GM21423 (cell line): Measurements from ENCODE around the gene DLGAP3.

Experiments
- ATAC-seq: cut with Tn5 transposase; IDR thresholded peaks from one replicate; pipeline ENCODE4 v1.9.1; 2021; ENCODE audit warnings: mild to moderate bottlenecking, moderate library complexity; ENCODE audit not compliant: unreplicated experiment

DLGAP3 gene

GRCh38 chr1:34929853-34930701 is 627 bp upstream of the DLGAP3 start:
- no peak for ATAC-seq

- ATAC-seq, result no peak
These were observed 552 bp downstream of the DLGAP3 start for GRCh38 chr1:34928699-34929496.

- ATAC-seq, result no peak
These were observed 1.3 kb downstream of the DLGAP3 start for GRCh38 chr1:34928066-34928696.

GRCh38 chr1:34927316-34927715 is 2.1 kb downstream of the DLGAP3 start:
- no peak for ATAC-seq

GRCh38 chr1:34926894-34927293 is 2.6 kb downstream of the DLGAP3 start:
- ATAC-seq, result no peak

GRCh38 chr1:34926156-34926555 is 3.3 kb downstream of the DLGAP3 start:
- ATAC-seq, result no peak

- no peak for ATAC-seq
These were observed 3.7 kb downstream of the DLGAP3 start for GRCh38 chr1:34925730-34926129.

- no peak for ATAC-seq
These were observed 4.5 kb downstream of the DLGAP3 start for GRCh38 chr1:34924759-34925555.

- ATAC-seq, result no peak
These were observed 6.0 kb downstream of the DLGAP3 start for GRCh38 chr1:34923490-34923889.

- no peak for ATAC-seq
These were observed 10.4 kb downstream of the DLGAP3 start for GRCh38 chr1:34918977-34919561.

- ATAC-seq, result no peak
These were observed 11.0 kb downstream of the DLGAP3 start for GRCh38 chr1:34918386-34918976.

- ATAC-seq, result no peak
These were observed 12.4 kb downstream of the DLGAP3 start for GRCh38 chr1:34917017-34917416.

- ATAC-seq, result no peak
These were observed 13.3 kb downstream of the DLGAP3 start for GRCh38 chr1:34916104-34916503.

- ATAC-seq, result no peak
These were observed 13.9 kb downstream of the DLGAP3 start for GRCh38 chr1:34915521-34915920.

GRCh38 chr1:34914958-34915357 is 14.5 kb downstream of the DLGAP3 start:
- ATAC-seq, result no peak

GRCh38 chr1:34911465-34911864 is 18.0 kb downstream of the DLGAP3 start:
- no peak for ATAC-seq

- ATAC-seq, result no peak
These were observed 19.0 kb downstream of the DLGAP3 start for GRCh38 chr1:34910425-34910824.

- no peak for ATAC-seq
These were observed 21.1 kb downstream of the DLGAP3 start for GRCh38 chr1:34908369-34908768.

- ATAC-seq, result no peak
These were observed 21.9 kb downstream of the DLGAP3 start for GRCh38 chr1:34907487-34908090.

- no peak for ATAC-seq
These were observed 22.7 kb downstream of the DLGAP3 start for GRCh38 chr1:34906756-34907155.
